IPS-11a (cell line): ENCODE measurements around the gene HLCS.

Experiments used
- H3K4me3 ChIP-seq: one replicate; pipeline ENCODE4 v1.5.1; 2013; ENCODE audit warnings: low read depth, low read length, control low read depth

The HLCS gene

DNA sequence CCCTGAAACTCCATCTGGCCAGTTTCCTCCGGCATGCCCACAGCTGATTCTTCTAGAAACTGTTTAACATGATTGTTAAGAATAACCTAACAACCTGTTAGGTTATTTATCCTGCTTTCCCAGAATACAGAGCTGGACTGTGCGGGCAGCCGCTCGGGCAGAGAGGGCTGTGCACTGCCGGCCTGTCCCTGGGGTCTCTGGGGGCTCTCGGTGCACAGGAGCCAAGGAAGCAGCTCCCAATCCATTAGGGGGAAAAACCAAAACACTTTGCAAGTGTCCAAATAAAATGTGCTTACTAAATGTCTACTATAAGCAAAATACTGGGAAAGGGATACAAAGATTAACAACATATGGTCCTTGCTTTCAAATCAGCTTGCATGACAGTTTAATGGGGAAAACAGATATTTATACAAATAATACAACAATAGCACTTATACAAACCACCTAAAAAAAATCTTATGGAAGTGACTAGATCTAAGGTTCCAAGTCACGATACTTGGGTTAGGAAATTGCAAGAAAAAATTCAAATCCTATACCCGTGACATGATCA lies 50.7 kb downstream of the HLCS start:
- no peak overlapping the region for H3K4me3 ChIP-seq

DNA sequence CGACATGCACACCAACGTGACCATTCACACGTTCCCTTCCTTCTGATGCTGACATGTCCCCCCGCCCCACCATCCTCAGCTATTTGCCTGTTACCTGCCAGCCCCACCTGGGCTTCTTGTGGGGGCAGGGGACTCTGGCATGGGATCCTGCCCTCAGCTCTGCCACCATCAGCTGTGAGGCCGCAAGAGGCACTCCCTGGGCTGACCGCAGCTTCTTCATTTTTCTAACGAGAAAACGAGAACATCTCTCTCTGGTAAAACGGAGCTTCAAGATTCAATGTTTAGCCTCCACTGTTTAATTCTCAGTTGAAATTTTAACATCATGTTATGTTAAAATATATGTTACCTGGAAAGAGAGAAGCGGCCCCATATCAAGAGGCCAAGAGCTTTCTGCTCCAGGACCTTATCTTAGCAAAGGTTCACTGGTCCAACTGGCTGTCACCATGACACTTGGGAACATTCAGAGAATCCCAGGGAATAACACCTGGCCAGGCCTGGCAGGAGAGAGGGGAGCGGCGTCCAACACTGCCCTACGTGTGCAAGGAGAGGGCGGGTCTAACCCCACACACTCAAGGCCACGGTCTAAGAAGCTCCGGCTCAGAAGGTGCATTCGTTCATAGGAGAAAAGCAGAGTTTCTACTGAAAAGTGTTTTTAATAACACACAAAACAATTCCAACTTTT lies 51.3 kb downstream of the HLCS start:
- no peak overlapping the region for H3K4me3 ChIP-seq

DNA sequence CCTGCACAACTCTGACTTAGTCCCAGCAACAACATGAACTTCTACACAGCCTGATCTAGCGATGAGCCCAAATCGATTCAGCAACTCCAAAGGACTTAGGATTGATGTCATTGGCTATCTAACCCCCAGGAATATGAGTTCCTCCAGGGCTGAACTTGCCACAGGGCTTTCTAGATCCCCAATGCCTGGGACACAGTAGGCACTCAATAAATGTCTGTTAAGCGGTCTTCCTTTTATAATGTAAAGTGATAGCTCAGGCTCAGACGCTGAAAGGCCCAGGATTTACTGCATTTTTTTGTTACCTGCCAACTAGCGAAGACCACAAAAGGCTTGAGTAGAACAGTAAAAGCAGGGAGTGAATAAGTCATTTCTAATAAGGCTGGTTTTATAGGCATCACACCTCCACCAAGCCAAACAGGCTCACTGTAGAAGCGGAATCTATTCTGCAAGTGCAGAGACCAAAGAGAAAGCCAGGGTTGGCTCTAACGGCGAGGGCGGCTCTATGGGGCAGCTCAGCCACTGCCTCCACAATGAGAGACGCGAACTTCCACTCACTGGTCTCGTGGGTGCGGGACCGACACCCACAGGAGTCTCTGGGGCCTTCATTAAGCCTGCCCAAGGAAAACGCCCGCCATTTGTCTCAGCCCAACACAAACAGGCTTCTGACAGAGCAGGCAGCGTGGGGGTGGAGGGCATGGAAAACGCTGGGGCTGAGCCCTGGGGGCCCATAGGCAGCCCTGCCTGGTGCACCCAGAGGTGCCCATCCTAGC lies 52.0 kb downstream of the HLCS start:
- no peak overlapping the region for H3K4me3 ChIP-seq

DNA sequence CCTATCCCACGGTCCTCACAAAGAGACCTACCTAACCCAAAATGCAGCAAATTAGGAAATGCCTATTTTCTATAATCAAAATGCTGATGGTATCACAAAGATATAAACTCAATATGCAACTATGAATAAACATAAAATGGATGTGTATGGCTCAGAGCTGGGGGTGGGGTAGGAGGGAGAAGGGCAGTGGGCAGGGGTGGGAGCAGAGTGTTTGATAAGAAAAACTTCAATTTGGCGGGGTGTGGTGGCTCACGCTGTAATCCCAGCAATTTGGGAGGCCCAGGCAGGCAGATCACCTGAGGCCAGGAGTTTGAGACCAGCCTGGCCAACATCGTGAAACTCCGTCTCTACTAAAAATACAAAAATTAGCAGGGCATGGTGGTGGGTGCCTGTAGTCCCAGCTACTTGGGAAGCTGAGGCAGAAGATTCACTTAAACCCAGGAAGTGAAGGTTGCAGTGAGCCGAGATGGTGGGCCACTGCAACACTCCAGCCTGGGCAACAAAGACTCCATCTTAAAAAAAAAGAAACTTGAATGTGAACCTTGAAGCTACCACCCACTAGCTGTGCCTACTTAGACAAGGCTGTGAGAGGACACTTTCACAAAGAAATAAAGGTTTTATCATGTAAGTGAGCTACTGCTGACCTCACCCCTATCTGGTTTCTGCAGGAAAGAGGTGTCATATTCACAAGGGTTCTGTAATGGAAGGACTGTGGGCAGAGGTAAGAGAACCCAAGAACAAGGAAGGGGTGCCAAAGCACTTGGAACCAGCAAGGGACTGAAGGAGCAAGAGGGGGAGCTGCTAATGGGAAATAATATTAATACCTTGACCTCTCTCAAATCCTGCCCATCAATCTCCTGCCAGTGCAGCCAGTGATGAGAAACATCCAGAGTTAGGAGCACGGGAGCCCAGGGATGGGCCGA lies 53.0 kb downstream of the HLCS start:
- no peak overlapping the region for H3K4me3 ChIP-seq

DNA sequence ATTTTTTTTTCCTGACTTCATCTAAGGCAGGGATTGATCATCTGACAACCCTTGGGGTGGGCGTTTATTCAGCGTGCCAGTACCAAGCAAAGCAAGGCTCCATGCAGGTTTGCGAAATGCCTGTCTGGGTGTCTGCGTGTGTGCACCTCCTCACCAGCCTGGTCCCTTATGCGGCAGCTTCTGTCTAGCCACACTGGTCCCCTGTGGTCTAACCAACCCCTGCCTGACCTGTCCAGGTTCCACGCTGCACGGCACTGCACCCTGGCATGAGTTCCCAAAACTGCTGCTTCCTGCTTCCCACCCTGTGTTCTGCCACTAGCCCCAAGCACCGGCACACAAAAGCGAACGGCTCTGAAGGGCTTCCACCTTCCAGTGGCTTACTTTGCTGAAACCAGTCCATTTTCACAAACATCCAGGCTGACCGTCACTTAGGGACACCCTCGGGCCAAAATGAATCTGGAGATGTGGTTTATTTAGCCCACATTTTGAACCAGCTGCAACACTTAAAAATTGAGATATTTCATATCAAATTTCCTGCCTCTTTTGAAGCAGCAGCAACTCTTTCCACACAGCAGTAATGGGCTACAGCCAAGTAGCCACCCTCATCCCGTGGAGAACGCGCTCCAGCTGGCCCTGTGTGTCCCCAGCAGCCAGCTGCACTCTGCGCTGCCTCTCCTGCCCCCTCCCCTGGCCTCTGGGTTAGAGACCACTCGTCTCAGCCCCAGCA lies 55.7 kb downstream of the HLCS start:
- H3K4me3 ChIP-seq, result no peak overlapping the region

DNA sequence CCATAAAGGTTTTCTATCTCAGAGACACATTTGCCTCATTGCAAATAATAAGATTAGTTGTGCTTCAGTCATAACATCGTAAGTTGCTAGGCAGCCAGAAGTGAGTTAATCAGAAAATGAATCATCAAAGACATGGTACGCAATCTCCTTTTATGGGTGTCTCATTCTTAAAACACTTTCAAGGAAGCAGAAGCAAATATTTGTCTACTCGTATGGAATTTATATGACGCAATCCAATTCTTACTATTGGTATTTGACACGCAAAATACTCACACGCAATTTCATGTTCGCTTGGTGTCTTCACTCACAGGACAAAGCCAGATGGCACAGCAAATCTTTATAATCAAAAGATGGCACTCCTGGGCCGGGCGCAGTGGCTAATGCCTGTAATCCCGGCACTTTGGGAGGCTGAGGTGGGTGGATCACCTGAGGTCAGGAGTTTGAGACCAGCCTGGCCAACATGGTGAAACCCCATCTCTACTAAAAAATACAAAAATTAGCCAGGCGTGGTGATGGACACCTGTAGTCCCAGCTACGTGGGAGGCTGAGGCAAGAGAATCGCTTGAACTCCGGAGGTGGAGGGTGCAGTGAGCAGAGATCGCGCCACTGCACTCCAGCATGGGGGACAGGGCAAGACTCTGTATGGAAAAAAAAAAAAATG lies 56.4 kb downstream of the HLCS start:
- no peak overlapping the region for H3K4me3 ChIP-seq

DNA sequence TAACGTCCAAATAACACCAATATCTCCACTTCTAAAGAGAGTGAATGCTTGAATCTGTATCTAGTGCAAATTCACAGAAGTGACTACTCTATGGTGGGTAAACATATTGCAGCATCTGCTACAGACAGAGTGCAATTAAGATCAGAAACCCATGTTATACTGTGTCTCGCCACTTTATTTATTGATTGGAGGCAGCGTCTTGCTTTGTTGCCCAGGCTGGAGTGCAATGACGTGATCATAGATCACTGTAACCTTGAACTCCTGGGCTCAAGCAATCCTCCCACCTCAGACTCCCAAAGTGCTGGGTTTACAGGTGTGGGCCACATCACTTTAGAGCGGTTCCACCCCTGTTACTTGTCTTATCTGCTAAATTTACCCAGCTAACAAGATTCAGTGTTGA lies 57.0 kb downstream of the HLCS start:
- H3K4me3 ChIP-seq, result no peak overlapping the region

DNA sequence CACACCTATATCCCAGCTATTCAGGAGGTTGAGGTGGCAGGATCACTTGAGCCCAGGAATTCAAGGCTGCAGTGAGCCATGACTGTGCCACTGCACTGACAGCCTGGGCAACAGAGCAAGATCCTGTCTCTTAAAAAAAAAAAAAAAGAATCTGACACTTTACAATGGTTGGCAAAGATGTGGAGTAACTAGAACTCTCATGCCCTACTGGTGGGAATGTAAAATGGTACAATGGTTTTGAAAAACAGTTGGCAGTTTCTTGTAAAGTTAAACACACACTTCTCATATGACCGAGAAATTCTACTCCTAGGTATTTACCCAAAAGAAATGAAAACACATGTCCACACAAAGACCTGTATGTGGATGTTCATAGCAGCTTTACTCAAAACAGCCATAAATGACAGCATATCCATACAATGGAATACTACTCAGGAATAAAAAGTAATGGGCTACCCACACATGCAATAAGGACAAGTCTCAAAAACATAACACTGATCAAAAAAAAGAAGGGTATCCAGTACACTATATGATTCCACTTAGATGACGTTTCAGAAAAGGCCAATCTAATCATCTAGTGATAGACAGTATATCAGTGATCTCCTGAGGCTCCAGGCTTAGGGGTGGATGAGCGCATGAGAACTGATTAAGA lies 58.1 kb downstream of the HLCS start:
- H3K4me3 ChIP-seq, result no peak overlapping the region

DNA sequence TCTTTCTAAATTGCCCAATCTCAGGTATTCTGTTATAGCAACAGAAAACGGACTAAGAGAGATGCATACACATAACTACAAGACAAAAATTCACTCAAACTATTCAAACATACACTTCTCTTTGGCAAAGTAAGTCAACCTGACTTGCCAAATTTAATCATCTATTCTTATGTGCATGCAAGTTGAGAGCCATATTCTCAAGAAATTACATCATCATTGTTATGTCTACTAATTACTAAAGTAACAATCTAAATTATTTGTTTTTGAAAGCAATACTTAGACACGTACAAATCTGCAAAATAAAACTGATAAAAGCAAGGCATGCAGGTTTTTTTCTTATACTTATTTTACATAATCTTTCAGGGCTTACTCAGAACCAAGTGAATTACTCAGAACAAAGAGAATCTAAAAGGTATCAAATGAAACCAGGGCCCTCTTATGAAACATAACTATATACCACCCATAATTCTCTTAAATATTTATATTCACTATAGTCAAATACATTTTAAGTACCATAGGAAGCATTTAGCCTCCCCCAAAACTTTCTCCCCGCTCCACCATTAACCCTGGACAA lies 62.3 kb downstream of the HLCS start:
- no peak overlapping the region for H3K4me3 ChIP-seq

DNA sequence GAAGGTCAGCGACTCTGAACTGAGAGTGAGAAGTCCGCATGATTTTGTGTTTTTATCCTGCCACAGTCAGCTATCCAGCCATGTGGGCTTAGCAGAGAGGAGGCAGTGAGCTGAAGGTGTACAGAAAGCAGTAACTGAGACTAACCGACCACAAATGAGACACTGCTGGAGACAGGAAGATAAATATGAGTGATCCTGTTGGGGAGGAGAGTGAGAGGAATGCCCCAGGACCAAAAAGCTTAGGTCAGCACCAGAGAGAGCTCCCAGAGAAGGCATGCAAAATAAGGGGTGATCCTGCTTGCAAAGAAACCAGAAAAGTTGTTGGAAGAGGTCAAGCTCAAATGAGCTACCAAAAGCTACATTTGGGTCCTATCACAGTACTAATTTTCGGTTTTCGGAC lies 63.7 kb downstream of the HLCS start:
- H3K4me3 ChIP-seq, result no peak overlapping the region

DNA sequence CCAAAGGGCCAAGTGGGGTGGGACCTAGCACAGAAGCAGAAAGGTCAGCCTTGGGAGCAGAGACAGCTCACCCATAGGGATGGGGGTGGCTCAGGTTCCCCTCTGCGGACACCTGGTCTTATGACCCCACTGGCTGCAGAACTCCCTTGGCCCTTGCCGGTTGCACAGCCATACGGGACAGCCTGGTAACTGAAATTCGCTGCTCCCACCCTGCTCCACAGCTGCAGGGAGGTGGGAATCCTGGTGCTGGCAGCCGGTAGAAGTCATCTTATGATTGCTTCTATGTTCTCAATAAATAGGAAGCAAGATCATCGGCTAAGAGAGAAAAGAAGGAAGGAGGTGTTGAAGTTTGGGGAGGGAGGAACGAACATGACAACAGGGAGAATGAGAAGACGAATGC lies 64.1 kb downstream of the HLCS start:
- H3K4me3 ChIP-seq, result no peak overlapping the region

DNA sequence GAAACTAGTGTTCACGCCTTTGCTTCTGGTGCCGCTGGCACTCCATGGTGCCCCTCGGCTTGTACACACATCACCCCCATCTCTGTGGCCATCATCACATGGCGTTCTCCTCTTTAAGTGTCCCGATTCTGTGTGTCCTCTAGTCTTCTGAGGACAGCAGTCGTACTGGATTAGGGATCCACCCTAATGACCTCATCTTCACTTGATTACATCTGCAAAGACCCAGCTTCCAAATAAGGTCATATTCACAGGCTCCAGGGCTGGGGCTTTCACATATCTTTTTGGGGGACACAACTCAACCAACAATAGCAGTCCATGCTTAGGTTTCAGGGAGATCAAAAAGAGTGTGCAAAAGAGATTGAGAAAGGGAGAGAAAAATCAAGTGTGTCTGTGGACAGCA lies 64.9 kb downstream of the HLCS start:
- H3K4me3 ChIP-seq, result no peak overlapping the region

DNA sequence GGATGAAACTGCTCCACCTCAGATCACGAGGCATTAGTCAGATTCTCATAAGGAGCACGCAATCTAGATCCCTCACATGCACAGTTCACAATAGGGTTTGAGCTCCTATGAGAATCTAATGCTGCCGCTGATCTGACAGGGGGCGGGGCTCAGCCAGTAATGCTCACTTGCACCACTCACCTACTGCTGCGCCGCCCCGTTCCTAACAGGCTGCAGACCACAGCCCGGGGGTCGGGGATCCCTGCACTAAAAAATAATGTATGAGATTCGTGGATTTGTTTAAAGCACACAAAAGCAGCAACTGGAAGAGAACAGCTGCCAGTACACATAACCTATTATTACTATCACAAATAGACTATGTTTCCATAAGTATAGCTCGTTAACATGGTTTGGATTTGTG lies 72.9 kb downstream of the HLCS start:
- H3K4me3 ChIP-seq, result no peak overlapping the region

DNA sequence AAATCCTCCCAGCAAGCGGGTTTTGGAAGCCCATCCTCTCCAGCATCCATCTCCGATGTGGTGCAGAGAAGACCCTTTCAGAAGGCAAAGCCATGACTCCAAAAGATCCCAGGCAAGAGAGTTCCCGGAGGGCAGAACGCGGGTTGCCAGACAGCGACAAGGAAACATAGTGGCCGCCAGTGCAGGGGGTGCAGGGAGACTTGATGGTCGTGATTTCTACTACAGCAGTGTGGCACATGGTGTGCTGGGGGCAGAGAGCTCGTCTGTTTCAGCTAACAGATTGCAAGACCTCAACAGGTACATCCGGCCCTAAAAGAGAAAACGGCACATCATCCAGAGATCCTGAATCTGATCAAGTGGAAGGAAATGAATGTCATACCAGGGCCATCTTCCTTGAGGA lies 74.3 kb downstream of the HLCS start:
- H3K4me3 ChIP-seq, result no peak overlapping the region

DNA sequence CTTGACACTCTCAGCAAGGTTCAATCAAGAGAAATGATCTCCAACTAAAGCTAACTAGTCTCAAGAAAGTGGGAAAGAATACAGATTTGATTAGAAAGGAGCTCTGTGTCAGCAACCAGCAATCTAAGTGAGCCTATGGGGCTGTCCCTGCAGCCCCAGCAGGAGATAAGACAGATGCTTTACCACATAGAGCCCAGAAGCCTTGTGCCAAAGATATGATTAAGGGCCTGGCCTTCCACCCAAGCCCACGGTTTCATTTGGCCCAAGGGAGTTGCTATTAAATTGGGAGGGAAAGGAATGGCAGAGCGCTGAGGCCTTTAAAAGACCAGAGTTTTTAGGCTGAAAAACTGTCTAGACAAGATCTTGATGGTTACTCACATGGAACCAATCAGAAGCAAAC lies 74.8 kb downstream of the HLCS start:
- no peak overlapping the region for H3K4me3 ChIP-seq

DNA sequence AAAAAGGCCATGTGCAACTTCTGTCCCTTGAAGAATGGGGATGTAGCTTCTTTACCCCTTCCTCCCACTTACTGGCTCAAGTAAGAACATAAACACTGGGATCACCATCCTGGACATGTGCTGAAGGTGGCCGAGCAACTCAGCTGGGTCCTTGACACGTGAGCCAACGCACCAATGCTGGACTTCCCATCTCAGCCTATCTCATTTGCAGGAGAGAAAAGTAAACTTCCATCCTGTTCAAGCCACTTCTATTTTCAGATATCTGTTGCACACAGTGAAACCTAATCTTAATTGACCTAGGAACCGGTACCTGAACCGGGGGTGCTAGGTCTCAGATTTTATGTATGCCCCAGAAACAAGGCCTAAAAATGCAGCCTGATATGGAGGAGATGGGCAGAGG lies 75.3 kb downstream of the HLCS start:
- H3K4me3 ChIP-seq, result no peak overlapping the region

DNA sequence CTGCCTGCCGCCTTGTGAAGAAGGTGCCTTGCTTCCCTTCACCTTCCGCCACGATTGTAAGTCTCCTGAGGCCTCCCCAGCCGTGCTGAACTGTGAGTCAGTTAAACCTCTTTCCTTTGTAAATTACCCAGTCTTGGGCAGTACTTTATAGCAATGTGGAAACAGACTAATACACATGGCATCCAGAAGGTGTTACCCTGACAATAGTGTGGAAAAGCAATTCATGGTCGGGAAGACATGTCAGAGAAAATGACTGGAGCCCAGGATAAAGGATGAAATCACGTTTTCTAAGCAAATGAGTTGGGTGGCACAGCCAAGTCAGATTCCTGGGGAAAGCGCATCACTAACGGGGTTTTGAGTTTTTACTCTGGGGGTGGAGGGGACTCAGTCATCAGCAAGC lies 76.4 kb downstream of the HLCS start:
- no peak overlapping the region for H3K4me3 ChIP-seq

DNA sequence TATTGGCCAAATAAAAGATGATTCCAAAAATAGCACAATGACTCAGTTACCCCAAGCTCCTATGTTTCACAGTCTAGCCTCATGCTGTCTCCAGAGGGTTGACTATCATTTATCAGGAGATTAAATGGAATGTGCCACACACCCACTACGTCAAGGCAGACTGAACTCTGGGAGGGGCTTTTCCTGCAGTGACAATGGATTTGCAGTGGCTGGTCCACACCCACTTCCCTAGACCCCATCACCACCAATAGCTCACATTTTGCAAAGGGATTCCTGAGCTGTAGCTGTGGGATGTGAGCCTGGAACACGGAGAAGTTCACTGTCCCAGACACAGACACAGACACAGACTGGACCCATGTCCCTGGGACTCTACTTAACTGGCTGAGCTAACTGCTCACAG lies 77.1 kb downstream of the HLCS start:
- no peak overlapping the region for H3K4me3 ChIP-seq

DNA sequence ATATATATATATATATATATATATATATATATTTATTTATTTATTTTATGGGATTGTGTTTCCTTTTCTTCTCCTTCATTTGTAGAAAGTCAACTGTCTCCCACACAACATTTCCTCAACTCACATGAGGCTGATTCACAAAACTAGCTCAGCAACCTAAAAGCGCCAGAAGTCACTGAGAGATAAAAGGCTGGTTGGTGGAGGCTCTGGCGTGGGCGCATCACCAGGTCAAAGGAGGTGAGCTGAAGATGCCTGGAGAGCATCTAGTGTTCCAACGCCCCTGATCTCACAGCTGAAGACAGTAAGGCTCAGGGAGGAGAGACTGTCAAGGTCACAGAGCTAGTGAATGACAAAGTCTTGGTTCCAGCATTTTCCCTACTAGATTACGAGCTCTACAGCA lies 78.0 kb downstream of the HLCS start:
- no peak overlapping the region for H3K4me3 ChIP-seq
